AG09319 (cell line): ENCODE measurements around the gene SLIT3.
A peak's percentile ranks its signal among the peaks of the same experiment; 100 is the strongest.

Source experiments
- DNase-seq: peaks from one replicate; pipeline ENCODE4 v3.0.0-alpha.2; 2010; ENCODE audit warnings: low read depth; ENCODE audit errors: extremely low read depth
- TF ChIP-seq, protein P1 (sequence below): IDR thresholded peaks from 2 replicates; pipeline ENCODE4 v1.5.1; 2011; ENCODE audit warnings: low read depth, mild to moderate bottlenecking, inconsistent platforms, low read length, moderate library complexity

Gene SLIT3

DNA sequence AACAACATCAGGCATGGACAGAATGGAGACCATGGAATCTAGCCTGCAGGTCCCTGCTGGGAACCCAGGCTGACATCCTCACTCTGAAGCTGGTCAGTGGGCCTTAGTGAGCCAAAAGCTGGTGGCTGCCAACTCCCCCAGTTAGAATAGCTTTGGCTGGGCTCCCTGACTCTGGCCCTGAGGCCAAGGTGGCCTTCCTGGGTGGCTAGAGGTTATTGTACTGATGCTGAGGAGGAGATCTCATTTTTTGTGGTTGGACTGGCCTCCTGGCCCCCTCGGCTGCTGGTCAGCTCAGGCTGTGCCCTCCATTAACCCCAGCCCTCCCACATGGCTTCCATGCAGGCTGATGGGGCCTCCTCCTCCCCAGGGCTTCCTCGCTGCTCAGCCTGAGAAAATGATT is 620.5 kb downstream of the SLIT3 start:
- DNase-seq, result no peak
- TF ChIP-seq, protein P1, sequence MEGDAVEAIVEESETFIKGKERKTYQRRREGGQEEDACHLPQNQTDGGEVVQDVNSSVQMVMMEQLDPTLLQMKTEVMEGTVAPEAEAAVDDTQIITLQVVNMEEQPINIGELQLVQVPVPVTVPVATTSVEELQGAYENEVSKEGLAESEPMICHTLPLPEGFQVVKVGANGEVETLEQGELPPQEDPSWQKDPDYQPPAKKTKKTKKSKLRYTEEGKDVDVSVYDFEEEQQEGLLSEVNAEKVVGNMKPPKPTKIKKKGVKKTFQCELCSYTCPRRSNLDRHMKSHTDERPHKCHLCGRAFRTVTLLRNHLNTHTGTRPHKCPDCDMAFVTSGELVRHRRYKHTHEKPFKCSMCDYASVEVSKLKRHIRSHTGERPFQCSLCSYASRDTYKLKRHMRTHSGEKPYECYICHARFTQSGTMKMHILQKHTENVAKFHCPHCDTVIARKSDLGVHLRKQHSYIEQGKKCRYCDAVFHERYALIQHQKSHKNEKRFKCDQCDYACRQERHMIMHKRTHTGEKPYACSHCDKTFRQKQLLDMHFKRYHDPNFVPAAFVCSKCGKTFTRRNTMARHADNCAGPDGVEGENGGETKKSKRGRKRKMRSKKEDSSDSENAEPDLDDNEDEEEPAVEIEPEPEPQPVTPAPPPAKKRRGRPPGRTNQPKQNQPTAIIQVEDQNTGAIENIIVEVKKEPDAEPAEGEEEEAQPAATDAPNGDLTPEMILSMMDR, result no peak

DNA sequence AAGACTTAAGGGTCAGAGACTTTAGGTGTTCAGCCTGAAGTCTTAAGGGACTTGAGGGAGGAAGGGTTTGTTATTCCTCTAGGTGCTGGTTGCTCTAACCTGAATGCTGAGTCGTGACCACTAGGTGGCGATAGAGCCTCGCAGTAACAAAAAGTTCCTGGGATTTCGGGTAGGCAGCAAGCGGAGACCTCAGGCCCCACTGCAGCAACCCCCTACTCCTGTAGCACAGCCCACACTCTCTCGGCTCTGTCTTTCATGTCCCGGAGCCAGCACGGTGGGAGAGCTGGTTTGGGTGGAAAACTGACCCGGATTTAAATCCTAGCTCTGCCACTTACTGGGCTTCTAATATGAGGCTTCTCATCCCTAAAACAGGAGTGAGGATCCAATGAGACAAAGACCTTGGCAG is 621.4 kb downstream of the SLIT3 start:
- TF ChIP-seq, protein P1, result peak; percentile 90
- peak; percentile 38 for DNase-seq

DNA sequence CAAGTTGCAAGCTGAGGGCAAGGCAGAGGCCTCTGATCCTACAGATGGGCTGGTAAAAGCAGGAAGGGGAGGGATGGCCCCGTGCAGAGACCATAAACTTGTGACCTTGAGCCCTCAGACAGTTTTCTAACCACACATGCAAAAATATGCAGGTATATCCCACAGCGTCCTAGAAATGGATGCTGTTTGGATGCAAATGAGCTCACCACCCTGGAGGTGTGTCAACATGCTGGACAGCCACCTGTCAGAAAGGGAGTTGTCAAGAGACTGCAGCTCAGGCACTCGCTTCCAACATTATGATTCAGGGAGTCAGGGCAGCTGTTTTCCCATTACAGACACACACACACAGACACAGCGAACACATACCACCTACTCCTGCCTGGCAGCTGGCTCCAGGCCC is 624.4 kb downstream of the SLIT3 start:
- DNase-seq, result no peak
- TF ChIP-seq, protein P1, result no peak

DNA sequence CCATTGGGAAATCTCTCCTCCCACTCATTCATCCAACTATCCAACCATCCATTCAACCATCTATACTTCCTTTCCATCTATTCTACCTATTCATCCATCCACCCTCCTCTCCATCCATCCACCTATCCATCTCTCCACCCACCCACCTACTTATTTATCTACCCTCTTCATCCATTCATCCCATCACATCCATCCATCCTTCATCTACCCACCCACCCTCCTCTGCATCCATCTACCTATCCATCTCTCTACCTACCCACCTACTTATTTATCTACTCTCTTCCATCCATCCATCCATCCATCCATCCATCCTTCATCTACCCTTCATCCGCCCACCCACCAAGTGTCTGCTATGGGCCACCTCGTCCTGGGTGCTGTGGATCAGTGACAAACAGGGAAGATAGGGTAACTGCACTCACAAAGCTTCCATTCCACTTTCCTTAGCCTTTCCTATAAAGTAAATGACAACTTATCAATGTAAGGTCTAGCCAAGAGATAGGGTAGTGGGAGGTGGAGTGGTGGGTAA is 625.0 kb downstream of the SLIT3 start:
- DNase-seq, result no peak
- TF ChIP-seq, protein P1, result no peak

DNA sequence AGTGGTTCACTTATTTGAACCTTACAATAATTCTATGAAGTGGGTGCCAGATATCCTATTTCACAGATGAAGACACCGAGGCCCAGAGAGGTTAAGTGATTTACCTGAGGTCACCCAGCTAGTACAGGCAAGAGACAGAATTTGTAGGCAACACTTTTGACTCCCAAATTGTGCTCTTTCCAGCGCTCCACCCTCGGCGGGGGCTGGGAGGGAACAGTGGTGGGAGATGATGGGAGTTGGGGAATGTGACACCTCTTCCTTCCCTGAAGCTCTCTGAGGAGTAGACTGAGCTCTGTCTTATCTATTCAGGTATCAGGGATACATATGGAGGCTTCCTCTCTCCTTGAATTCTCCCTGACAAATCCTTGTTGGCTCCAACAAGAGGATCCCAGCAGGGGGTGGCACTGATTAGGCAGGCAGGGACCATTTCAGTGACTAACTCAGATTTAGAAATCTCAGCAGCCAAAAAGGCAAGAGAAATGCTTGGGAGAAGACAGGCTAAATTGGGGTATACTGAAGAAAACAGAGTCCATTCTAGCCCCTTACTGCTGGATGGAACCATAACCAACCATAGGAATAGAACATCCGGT is 626.0 kb downstream of the SLIT3 start:
- TF ChIP-seq, protein P1, result no peak
- DNase-seq, result no peak

DNA sequence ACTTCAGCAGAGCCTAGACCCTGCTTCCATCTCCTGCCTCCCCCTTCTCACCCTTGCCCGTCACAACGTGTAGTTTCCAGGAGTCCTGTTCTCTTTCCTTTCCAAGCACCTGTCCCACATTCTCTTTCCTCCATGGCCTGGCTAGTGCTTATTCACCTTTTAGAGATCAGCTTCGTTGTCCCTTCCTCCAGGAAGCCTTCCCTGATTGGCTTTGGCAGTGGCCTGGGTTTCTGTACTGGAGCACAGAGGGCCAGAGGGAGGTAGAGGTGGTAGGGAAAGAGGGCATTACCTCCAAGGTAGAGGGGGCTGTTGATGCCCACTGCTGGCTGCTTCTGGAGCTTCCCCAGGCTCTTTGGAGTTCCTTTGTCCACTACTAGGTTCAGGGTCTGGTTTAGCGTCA is 628.1 kb downstream of the SLIT3 start:
- no peak for DNase-seq
- TF ChIP-seq, protein P1, result no peak

DNA sequence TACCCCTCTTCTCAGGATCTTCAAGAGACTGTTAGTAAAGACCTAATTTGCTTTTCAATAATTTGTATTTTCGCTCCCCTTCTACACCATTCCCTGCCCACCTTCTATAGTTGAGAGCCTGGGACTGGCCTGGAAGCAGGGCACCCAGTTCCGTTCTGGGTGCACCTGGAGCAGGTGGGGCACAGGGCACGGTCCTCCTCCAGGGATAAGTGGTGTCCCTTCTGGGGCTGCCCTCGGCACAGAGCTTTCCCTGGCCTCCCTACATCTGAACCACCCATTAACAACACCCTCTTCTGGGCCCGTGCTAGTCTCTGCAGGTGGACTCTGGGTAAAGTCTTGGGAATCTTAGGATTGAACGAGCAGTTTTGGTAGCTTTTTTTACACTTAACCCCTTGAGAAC is 628.9 kb downstream of the SLIT3 start:
- no peak for DNase-seq
- TF ChIP-seq, protein P1, result no peak
